ENCODE results near the gene SAMM50. TPM values are rescaled to one million over a fixed set of nuclear protein-coding genes. Genes with fewer than 3 reads are reported as not detected.

SAMM50 gene
- total and polyA plus RNA-seq, 4 donors = 19.2 to 30.1 (median 26.0) TPM

DNA sequence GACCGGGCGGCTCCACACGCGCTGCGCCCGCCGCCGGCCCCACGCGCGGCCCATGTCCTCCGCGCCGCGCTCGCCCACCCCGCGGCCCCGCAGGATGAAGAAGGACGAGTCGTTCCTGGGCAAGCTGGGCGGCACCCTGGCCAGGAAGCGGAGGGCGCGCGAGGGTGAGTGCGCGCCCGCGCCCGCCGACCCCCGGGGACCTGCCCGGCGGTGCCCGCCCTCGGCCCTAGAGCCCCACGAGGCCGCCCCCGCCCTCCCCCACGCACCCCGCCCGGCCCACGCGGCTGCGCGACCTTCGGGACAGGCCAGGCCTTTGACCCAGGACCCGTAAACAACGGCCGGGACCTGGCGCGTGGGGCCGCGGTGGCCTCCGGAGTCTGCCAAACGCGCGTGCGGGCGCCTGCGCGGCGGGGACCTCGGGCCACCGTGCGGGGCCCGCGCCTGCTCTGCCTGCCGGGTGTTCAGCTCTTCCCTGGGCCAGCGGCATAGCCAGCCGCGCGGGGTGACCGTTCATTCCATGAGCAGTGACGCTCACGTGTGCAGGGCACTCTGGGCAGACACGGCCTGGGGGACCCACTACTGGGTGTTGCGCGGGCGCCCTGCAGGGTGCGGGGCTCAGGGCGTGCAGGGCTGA is 69.2 kb downstream of the SAMM50 start, which contains the start of gene PARVB:
TSS of gene PARVB (plus strand) at position 15 of the 634 bp plus-strand sequence. CDS start at position 53, 38 bp downstream.
- peak within 1 kb of the TSS in 1 of 2 donors; percentile 53 for H3K9ac ChIP-seq (ENCODE audit: low read depth in 1 of 2, low read length in 2 of 2)
- 2% methylated on average over 83 of the region's 83 CpGs for WGBS
- H3K27ac ChIP-seq (ENCODE audit: low read depth in 1 of 2, low read length in 2 of 2) = peak within 1 kb of the TSS; percentile 89 to 91
- H3K4me1 ChIP-seq (ENCODE audit: control insufficient read depth in 4 of 4, insufficient read depth in 4 of 4, low read length in 3 of 4) = peaks cover 6 to 16% (median 11%) of the 10 kb centered on the region in 4 donors
- H3K9me3 ChIP-seq (ENCODE audit: control insufficient read depth in 4 of 4, low read length in 3 of 4) = no peaks in the 10 kb centered on the region
- H3K4me3 ChIP-seq (ENCODE audit: low read depth in 1 of 3, low read length in 3 of 3) = peak within 1 kb of the TSS; percentile 64 to 73 (median 67)
- no peak for DNase-seq (ENCODE audit: low spot score)
- no peaks in the 10 kb centered on the region for H3K36me3 ChIP-seq (ENCODE audit: control insufficient read depth in 4 of 4, insufficient read depth in 3 of 4, low read depth in 1 of 4, low read length in 3 of 4)
- TF ChIP-seq NR2F2 (IDR thresholded peaks at IDR 0.05) (no peak), HNF4A (conservative IDR thresholded peaks at IDR 0.05) (no peak), SP1 (IDR thresholded peaks at IDR 0.05) (no peak), TAF1 (conservative IDR thresholded peaks at IDR 0.05) (no peak), GABPA (IDR thresholded peaks at IDR 0.05 in 1 of 2, conservative IDR thresholded peaks at IDR 0.05 in 1 of 2) (no peak), YY1 (IDR thresholded peaks at IDR 0.05) (no peak), JUND (IDR thresholded peaks at IDR 0.05) (no peak), FOXA2 (IDR thresholded peaks at IDR 0.05) (no peak), EGR1 (IDR thresholded peaks at IDR 0.05; ENCODE audit: low read depth in 2 of 2) (no peak), FOXA1 (IDR thresholded peaks at IDR 0.05) (no peak), RXRA (IDR thresholded peaks at IDR 0.05) (no peak), RAD21 (IDR thresholded peaks at IDR 0.05) (no peak), HNF4G (IDR thresholded peaks at IDR 0.05) (no peak)
- TF ChIP-seq, protein P1, sequence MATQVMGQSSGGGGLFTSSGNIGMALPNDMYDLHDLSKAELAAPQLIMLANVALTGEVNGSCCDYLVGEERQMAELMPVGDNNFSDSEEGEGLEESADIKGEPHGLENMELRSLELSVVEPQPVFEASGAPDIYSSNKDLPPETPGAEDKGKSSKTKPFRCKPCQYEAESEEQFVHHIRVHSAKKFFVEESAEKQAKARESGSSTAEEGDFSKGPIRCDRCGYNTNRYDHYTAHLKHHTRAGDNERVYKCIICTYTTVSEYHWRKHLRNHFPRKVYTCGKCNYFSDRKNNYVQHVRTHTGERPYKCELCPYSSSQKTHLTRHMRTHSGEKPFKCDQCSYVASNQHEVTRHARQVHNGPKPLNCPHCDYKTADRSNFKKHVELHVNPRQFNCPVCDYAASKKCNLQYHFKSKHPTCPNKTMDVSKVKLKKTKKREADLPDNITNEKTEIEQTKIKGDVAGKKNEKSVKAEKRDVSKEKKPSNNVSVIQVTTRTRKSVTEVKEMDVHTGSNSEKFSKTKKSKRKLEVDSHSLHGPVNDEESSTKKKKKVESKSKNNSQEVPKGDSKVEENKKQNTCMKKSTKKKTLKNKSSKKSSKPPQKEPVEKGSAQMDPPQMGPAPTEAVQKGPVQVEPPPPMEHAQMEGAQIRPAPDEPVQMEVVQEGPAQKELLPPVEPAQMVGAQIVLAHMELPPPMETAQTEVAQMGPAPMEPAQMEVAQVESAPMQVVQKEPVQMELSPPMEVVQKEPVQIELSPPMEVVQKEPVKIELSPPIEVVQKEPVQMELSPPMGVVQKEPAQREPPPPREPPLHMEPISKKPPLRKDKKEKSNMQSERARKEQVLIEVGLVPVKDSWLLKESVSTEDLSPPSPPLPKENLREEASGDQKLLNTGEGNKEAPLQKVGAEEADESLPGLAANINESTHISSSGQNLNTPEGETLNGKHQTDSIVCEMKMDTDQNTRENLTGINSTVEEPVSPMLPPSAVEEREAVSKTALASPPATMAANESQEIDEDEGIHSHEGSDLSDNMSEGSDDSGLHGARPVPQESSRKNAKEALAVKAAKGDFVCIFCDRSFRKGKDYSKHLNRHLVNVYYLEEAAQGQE (IDR thresholded peaks at IDR 0.05) = no peak
- TF ChIP-seq, protein P2, sequence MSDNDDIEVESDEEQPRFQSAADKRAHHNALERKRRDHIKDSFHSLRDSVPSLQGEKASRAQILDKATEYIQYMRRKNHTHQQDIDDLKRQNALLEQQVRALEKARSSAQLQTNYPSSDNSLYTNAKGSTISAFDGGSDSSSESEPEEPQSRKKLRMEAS (IDR thresholded peaks at IDR 0.05) = no peak
- TF ChIP-seq, protein P3, sequence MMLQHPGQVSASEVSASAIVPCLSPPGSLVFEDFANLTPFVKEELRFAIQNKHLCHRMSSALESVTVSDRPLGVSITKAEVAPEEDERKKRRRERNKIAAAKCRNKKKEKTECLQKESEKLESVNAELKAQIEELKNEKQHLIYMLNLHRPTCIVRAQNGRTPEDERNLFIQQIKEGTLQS (IDR thresholded peaks at IDR 0.05) = no peak
- TF ChIP-seq, protein P4, sequence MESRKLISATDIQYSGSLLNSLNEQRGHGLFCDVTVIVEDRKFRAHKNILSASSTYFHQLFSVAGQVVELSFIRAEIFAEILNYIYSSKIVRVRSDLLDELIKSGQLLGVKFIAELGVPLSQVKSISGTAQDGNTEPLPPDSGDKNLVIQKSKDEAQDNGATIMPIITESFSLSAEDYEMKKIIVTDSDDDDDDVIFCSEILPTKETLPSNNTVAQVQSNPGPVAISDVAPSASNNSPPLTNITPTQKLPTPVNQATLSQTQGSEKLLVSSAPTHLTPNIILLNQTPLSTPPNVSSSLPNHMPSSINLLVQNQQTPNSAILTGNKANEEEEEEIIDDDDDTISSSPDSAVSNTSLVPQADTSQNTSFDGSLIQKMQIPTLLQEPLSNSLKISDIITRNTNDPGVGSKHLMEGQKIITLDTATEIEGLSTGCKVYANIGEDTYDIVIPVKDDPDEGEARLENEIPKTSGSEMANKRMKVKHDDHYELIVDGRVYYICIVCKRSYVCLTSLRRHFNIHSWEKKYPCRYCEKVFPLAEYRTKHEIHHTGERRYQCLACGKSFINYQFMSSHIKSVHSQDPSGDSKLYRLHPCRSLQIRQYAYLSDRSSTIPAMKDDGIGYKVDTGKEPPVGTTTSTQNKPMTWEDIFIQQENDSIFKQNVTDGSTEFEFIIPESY (IDR thresholded peaks at IDR 0.05) = no peak
- TF ChIP-seq, protein P5, sequence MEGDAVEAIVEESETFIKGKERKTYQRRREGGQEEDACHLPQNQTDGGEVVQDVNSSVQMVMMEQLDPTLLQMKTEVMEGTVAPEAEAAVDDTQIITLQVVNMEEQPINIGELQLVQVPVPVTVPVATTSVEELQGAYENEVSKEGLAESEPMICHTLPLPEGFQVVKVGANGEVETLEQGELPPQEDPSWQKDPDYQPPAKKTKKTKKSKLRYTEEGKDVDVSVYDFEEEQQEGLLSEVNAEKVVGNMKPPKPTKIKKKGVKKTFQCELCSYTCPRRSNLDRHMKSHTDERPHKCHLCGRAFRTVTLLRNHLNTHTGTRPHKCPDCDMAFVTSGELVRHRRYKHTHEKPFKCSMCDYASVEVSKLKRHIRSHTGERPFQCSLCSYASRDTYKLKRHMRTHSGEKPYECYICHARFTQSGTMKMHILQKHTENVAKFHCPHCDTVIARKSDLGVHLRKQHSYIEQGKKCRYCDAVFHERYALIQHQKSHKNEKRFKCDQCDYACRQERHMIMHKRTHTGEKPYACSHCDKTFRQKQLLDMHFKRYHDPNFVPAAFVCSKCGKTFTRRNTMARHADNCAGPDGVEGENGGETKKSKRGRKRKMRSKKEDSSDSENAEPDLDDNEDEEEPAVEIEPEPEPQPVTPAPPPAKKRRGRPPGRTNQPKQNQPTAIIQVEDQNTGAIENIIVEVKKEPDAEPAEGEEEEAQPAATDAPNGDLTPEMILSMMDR (IDR thresholded peaks at IDR 0.05; ENCODE audit: low read depth, low read length, missing input control) = no peak
- no peaks in the 10 kb centered on the region for H3K27me3 ChIP-seq (ENCODE audit: control insufficient read depth in 4 of 4, insufficient read depth in 4 of 4, low read length in 3 of 4)

Data from liver (tissue), 9 donors.